K562 (cell line): Measurements from ENCODE around the gene NPTXR. TPM values are rescaled to one million over a fixed set of nuclear protein-coding genes. Genes with fewer than 3 reads are reported as not detected.

Experiments
- ATAC-seq: fragments of 200-7000 bp; cut with Tn5 transposase; 3 replicates; pipeline ENCODE4 v1.9.1; 2020; ENCODE audit warnings: moderate library complexity
- BruUV-seq: library from RNA; stranded (reverse); fragments of 400-500 nt; replicated peaks from 2 replicates; lab custom pipeline; 2021; lab: Mats Ljungman, UMichigan
- CTCF ChIA-PET: fragments of 300-600 bp; formaldehyde crosslinking; extraction: SDS; loops from one replicate; lab custom pipeline; 2021; ENCODE audit warnings: low intra/inter-chr PET ratio; lab: Yijun Ruan, JAX
- POLR2A ChIA-PET: fragments of 300-600, 350-650 bp; sonication (Branson Sonifier 250); formaldehyde crosslinking; extraction: SDS; loops from one replicate; lab custom pipeline; 2021; ENCODE audit warnings: antibody characterized with exemption, inconsistent platforms; lab: Yijun Ruan, JAX
- DNase-seq, 4 experiments: peaks; one replicate each; pipeline versions ENCODE4 v3.0.0 to v3.0.0-alpha.2; 2011 to 2018; ENCODE audit warnings: low spot score in 3 of 4, mixed read lengths in 3 of 4; ENCODE audit errors: extremely low read depth in 1 of 4
- FAIRE-seq: peaks from 2 replicates; lab custom pipeline; 2011; peaks lifted over from hg19 to GRCh38; lab: Jason Lieb, UNC
- H2AFZ ChIP-seq: 2 replicates; pipeline ENCODE4 v1.6.0; 2011; ENCODE audit warnings: low read depth, low read length, control low read depth, inconsistent platforms
- H3K27ac ChIP-seq: fragments of 200-600 bp; 3 replicates; pipeline ENCODE4 v1.8.0; 2011; ENCODE audit warnings: low read depth, mild to moderate bottlenecking, control low read depth, inconsistent platforms, low read length, moderate library complexity, mixed read lengths; ENCODE audit errors: extremely low read depth
- H3K27me3 ChIP-seq, 2 experiments: fragments of 300-600 bp in 1 of 2; 2 replicates in 1 of 2; 3 replicates in 1 of 2; pipeline versions ENCODE4 v1.6.0 to v1.8.0; 2011; ENCODE audit warnings: inconsistent platforms in 2 of 2, low read length in 2 of 2, mild to moderate bottlenecking in 1 of 2, mixed read lengths in 1 of 2, moderate library complexity in 1 of 2; ENCODE audit not compliant: control insufficient read depth in 2 of 2, insufficient read depth in 2 of 2
- H3K36me3 ChIP-seq: fragments of 300-600 bp; 3 replicates; pipeline ENCODE4 v1.8.0; 2011; ENCODE audit warnings: mild to moderate bottlenecking, low read length, inconsistent platforms; ENCODE audit not compliant: control insufficient read depth, insufficient read depth
- H3K4me1 ChIP-seq, 2 experiments: fragments of 200-600 bp in 1 of 2; replicated peaks in 1 of 2; 2 replicates in 1 of 2; 3 replicates in 1 of 2; pipeline versions ENCODE4 v1.5.1 to v1.8.0; 2011; ENCODE audit warnings: inconsistent platforms in 2 of 2, low read length in 2 of 2, mild to moderate bottlenecking in 1 of 2, mixed read lengths in 1 of 2, moderate library complexity in 1 of 2; ENCODE audit not compliant: control insufficient read depth in 2 of 2, insufficient read depth in 2 of 2
- H3K4me2 ChIP-seq: 2 replicates; pipeline ENCODE4 v1.6.1; 2011; ENCODE audit warnings: low read length, control low read depth, inconsistent platforms, mixed read lengths; ENCODE audit not compliant: insufficient read depth
- H3K4me3 ChIP-seq: fragments of 200-600 bp; sonication (generic), shearing (Covaris generic); 2 replicates; pipeline ENCODE4 v1.5.1; 2016; ENCODE audit warnings: control low read depth, inconsistent platforms
- H3K79me2 ChIP-seq: fragments of 200-600 bp; 3 replicates; pipeline ENCODE4 v1.8.0; 2011; ENCODE audit warnings: low read length, inconsistent platforms; ENCODE audit not compliant: control insufficient read depth, insufficient read depth
- H3K9ac ChIP-seq, 2 experiments: 2 replicates each; pipeline versions ENCODE4 v1.6.0 to v1.6.1; 2011; ENCODE audit warnings: low read depth in 2 of 2, low read length in 2 of 2, control low read depth in 1 of 2, inconsistent platforms in 1 of 2, mild to moderate bottlenecking in 1 of 2, mixed read lengths in 1 of 2; ENCODE audit not compliant: insufficient read depth in 1 of 2
- H3K9me1 ChIP-seq: one replicate; pipeline ENCODE4 v1.6.0; 2011; ENCODE audit warnings: inconsistent platforms, mild to moderate bottlenecking, low read length, moderate library complexity; ENCODE audit not compliant: control insufficient read depth, insufficient read depth
- H3K9me3 ChIP-seq: replicated peaks from 2 replicates; pipeline ENCODE4 v1.5.1; 2011; ENCODE audit warnings: low read depth, low read length, inconsistent platforms; ENCODE audit not compliant: control insufficient read depth, insufficient read depth
- H4K20me1 ChIP-seq: replicated peaks from 2 replicates; pipeline ENCODE4 v1.6.1; 2011; ENCODE audit warnings: low read length, inconsistent platforms, mixed read lengths; ENCODE audit not compliant: control insufficient read depth, insufficient read depth
- ETV6 ChIP-seq, 3 experiments: fragments of 150-350 bp in 1 of 3; sonication (generic) in 1 of 3; formaldehyde crosslinking in 1 of 3; IDR thresholded peaks; 2 replicates each; pipeline versions ENCODE4 v1.6.1 to v1.8.0; 2014 to 2022; ENCODE audit warnings: borderline replicate concordance in 2 of 3, low read depth in 2 of 3, antibody characterized with exemption in 1 of 3, low read length in 1 of 3, mild to moderate bottlenecking in 1 of 3, missing genetic modification reagents in 1 of 3
- POLR2G ChIP-seq: fragments of 200-400 bp; formaldehyde crosslinking; IDR thresholded peaks from 2 replicates; pipeline ENCODE4 v1.6.1; 2017; ENCODE audit warnings: low read depth, mild to moderate bottlenecking, antibody characterized with exemption, low read length, moderate library complexity
- RBBP5 ChIP-seq: fragments of 200-600 bp; sonication (generic); IDR thresholded peaks from 2 replicates; pipeline ENCODE4 v1.6.1; 2012; ENCODE audit warnings: borderline replicate concordance, mild to moderate bottlenecking, low read length, control low read depth, inconsistent platforms; ENCODE audit not compliant: insufficient read depth, poor library complexity, severe bottlenecking
- RBFOX2 ChIP-seq: fragments of 200-400 bp; formaldehyde crosslinking; IDR thresholded peaks from 2 replicates; pipeline ENCODE4 v1.6.1; 2017; ENCODE audit warnings: low read depth, mild to moderate bottlenecking, low read length, moderate library complexity
- RHOXF2B ChIP-seq: fragments of 250-450 bp; sonication (Bioruptor Pico); conservative IDR thresholded peaks from 2 replicates; pipeline ENCODE4 v1.5.1; 2021
- WGBS: fragments of 100-300 bp; shearing (Covaris generic); methylation state at CpG from one replicate; pipeline ENCODE4 v1.1.6; 2016; ENCODE audit warnings: low coverage, mixed read lengths; ENCODE audit not compliant: insufficient coverage; ENCODE audit errors: missing lambda C conversion rate; 5-methylcytosine and 5-hydroxymethylcytosine counted together
- in situ Hi-C: fragments of 300-500 bp; cut with MboI; formaldehyde crosslinking; loops from 4 replicates; pipeline ENCODE4 v1.15.0; 2018; ENCODE audit warnings: inconsistent platforms, mixed read lengths
- intact Hi-C: fragments of 100-400 bp; cut with micrococcal nuclease; formaldehyde crosslinking; loops from 2 replicates; pipeline ENCODE4 v1.14.2; 2022
- polyA plus RNA-seq, 8 experiments: library from polyadenylated mRNA; depleted of rRNA in 4 of 8; stranded (reverse) in 5 of 8; unstranded in 3 of 8; fragments of >200 nt; fragmentation: Nextera tagmentation in 2 of 8; fragmentation: Illumina TruSeq in 1 of 8; extraction: Ambion mirVana in 2 of 8; extraction: Trizol in 1 of 8; gene quantifications; 2 replicates each; pipeline versions ENCODE4 v1.2.1 to v1.2.3, GENCODE V29; 2011 to 2014; ENCODE audit warnings: inconsistent platforms in 1 of 8, missing spikeins in 1 of 8
- total RNA-seq, 7 experiments: library from RNA; depleted of rRNA in 6 of 7; stranded (reverse); fragments of >200 nt in 6 of 7; fragmentation: Illumina TruSeq in 2 of 7; extraction: Trizol in 2 of 7; gene quantifications; 2 replicates each; pipeline versions ENCODE4 v1.2.1 to v1.2.3, GENCODE V29; 2011 to 2021; ENCODE audit warnings: low replicate concordance in 1 of 7
- TF ChIP-seq, protein P1 (sequence below): fragments of 450-650 bp; IDR thresholded peaks from one replicate; pipeline ENCODE4 v1.6.1; 2018; ENCODE audit warnings: mild to moderate bottlenecking, moderate library complexity; ENCODE audit not compliant: partially characterized antibody
- TF ChIP-seq, protein P2 (sequence below): fragments of 450-650 bp; formaldehyde crosslinking; IDR thresholded peaks from 2 replicates; pipeline ENCODE4 v1.4.0; 2020; ENCODE audit warnings: mild to moderate bottlenecking

The NPTXR gene
- total and polyA plus RNA-seq, 9 of the 15 experiments (the other 6 are each of a cell fraction or from before 2014, with no cell fraction given), result 0.01 to 3.1 (median 1.1) TPM

DNA sequence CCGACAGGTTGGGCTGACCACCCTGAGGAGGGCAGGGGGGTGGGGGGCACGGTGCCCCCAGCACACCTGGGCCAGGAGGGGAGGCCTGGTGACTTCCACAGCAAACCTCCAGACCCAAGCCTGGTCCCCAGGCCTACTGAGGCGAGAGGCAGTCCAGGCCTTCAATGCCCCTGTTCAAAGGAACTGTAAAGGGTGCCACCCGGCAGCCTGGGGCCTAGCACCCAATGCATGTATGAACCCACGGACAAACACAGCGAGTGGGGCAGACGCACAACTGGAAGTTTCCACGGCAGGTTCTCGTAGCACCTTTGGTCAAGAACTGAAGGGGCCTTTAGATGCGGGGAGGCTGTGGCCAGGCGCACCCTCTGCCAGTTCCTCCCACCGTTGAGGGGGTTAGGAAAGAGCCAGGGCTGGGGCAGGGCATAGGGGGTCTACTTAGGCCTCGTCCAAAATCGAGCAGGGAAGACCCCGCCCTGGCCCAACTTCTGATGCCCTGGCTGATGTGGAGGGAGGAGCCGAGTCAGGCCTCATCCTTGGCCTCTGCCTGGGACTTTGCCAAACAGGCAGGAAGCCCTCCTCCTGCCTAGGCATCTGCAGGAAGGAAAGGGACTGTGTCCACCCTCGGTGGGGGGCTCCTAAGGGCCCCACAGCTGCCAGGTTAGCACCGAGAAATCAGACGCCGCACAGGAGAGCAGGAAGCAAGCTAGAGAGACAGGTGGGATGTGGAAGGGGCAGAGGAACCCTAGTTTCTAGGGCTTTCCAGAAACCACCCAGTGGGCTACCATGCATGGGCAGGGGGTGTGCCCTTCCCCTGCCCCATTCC lies 21.6 kb upstream of the NPTXR start:
- CTCF ChIA-PET, result no interaction called here

More for the DNA sequence above, 21.6 kb upstream of the NPTXR start:
- ATAC-seq (no peak), DNase-seq (no peak), FAIRE-seq (no peak)
- Histone ChIP-seq H3K9me3 (no peaks in the 10 kb centered on the region), H3K4me1 (peaks cover 0 to 32% of the 10 kb centered on the region in 2 experiments; a peak in 4 of 5 replicates), H3K9me1 (peaks cover 2% of the 10 kb centered on the region), H3K79me2 (peaks cover 13% of the 10 kb centered on the region), H3K4me2 (no peak overlapping the region), H3K9ac (no peak overlapping the region), H3K27me3 (no peaks in the 10 kb centered on the region), H4K20me1 (no peaks in the 10 kb centered on the region; the same call in 1 of the 2 replicates), H2AFZ (no peak overlapping the region), H3K4me3 (no peak overlapping the region), H3K27ac (no peak overlapping the region), H3K36me3 (peaks cover 49% of the 10 kb centered on the region; the same call in 2 of the 3 replicates)
- BruUV-seq, result no TSS peak
- intact Hi-C loops, result no loop called here
- TF ChIP-seq RBBP5 (no peak), ETV6 (IDR thresholded peaks at IDR 0.05; ENCODE audit: borderline replicate concordance in 1 of 2, low read depth in 2 of 2, low read length in 1 of 2) (no peak), ETV6 (CRISPR knock-in tag; IDR thresholded peaks at IDR 0.05; ENCODE audit: borderline replicate concordance) (no peak), POLR2G (peak; percentile 22), RHOXF2B (CRISPR knock-in tag) (no peak), RBFOX2 (peak; percentile 67)
- TF ChIP-seq, protein P1, sequence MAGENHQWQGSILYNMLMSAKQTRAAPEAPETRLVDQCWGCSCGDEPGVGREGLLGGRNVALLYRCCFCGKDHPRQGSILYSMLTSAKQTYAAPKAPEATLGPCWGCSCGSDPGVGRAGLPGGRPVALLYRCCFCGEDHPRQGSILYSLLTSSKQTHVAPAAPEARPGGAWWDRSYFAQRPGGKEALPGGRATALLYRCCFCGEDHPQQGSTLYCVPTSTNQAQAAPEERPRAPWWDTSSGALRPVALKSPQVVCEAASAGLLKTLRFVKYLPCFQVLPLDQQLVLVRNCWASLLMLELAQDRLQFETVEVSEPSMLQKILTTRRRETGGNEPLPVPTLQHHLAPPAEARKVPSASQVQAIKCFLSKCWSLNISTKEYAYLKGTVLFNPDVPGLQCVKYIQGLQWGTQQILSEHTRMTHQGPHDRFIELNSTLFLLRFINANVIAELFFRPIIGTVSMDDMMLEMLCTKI, result no peak
- TF ChIP-seq, protein P2, sequence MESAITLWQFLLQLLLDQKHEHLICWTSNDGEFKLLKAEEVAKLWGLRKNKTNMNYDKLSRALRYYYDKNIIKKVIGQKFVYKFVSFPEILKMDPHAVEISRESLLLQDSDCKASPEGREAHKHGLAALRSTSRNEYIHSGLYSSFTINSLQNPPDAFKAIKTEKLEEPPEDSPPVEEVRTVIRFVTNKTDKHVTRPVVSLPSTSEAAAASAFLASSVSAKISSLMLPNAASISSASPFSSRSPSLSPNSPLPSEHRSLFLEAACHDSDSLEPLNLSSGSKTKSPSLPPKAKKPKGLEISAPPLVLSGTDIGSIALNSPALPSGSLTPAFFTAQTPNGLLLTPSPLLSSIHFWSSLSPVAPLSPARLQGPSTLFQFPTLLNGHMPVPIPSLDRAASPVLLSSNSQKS (CRISPR knock-in tag), result no peak
- in situ Hi-C loops, result no loop called here
- WGBS, result 95% methylated on average over 9 of the region's 20 CpGs
- POLR2A ChIA-PET, result interaction anchor here (0.7 kb wide), 1 partner anchor 19 kb away, joined by 3 read pairs; no protein-coding TSS in a partner anchor
